Activated CD8-positive, alpha-beta memory T cell treated with anti-CD3 and anti-CD28 coated beads for 1 hour (primary cell): ENCODE measurements around the gene DACT2.
"Not testable (repeated sequence)": the region's sequence is repeated elsewhere in the genome, so short reads cannot be mapped to it uniquely, and the experiment has no call there.

Experiments
- DNase-seq, 2 donors: peaks; one replicate each; pipeline ENCODE4 v3.0.0-alpha.2; 2020; ENCODE audit warnings: low read depth in 1 of 2; ENCODE audit errors: extremely low read depth in 1 of 2

The DACT2 gene

GRCh38 chr6:168269455-168270243, 49.9 kb downstream of the DACT2 start:
- no peak for DNase-seq

DNA sequence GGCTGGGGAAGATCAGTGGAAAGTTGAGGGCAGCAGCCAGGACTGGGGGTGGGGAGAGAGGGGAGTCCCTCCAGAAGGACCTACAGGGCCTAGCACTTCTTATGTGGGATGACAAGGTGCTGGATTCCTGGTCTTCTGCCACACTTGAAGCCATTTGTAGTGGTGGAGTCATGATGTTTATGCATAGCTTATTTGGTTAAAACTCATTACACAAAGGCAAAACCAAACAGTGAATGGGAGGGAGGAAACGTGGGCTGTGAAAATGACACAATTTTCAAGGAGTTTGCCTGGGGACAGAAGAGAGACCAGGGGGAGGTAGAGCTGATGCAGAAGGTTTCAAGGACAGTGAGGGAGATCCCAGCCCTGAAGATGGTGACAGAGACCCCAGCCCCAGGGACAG, 50.8 kb downstream of the DACT2 start:
- DNase-seq = no peak

DNA sequence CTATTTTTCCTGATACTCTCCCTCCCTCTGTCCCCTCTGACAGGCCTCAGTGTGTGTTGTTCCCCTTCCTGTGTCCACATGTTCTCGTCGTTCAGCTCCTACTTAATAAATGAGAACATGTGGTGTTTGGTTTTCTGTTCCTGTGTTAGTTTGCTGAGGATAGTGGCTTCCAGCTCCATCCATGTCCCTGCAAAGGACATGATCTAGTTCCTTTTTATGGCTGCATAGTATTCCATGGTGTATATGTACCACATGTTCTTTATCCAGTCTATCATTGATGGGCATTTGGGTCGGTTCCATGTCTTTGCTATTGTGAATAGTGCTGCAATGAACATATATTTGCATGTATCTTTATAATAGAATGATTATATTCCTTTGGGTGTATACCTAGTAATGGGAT, 51.8 kb downstream of the DACT2 start:
- not testable (repeated sequence) for DNase-seq

- no peak for DNase-seq
Observed at GRCh38 chr6:168265827-168266815, 53.5 kb downstream of the DACT2 start.

DNA sequence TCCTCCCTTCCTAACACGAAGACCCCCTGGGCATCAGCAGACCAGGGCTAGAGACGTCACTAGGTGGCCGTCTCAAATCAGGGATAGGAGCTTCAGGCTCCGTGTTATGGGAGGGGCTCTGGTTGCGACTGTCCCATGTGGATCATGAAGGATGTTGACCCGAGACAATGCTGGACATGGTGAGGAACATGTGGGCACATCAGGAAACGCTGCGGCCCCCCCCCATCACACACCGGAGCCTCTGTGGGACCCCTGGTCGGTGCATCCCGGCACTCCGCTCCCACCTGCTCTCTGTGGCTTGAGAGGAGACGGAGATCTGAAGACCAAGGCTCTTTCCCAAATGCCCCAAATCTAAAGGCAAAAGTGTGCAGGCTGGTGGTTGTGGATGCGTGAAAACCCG, 54.2 kb downstream of the DACT2 start:
- DNase-seq = no peak

DNA sequence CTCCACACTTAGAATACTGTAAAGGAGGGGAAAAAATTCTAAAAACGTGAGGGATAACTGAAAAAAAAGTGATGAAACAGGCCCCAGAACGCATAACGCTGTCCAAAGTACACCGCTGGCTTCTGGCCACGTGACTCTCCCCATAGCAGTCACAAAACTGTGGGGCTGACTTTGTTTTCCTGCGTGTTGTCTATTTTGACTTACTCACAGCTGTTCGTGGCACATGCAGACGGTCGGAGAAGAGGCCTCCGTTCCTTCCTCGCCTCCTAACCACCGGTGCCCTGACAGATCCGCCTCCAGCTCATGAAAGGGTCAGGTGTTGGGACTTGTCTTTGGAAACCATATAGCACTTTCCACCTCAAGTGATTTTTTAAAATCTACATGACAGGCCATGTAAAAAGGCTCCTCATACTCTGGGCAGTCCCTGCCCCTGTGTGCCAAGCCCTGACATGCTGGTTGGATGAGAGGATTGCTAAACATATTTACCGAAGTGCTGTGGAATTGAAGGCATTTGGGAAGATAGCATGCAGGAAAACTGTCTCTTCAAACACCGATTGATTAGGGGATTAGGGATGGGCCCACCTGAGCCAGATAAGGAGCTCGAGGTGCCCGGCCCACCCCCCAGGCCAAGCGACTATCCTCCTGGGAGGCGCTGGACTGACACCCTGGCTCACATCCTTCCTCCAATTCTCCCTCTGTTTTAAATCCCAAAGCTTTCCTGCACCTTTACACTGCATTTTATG, 54.8 kb downstream of the DACT2 start:
- DNase-seq = no peak

DNA sequence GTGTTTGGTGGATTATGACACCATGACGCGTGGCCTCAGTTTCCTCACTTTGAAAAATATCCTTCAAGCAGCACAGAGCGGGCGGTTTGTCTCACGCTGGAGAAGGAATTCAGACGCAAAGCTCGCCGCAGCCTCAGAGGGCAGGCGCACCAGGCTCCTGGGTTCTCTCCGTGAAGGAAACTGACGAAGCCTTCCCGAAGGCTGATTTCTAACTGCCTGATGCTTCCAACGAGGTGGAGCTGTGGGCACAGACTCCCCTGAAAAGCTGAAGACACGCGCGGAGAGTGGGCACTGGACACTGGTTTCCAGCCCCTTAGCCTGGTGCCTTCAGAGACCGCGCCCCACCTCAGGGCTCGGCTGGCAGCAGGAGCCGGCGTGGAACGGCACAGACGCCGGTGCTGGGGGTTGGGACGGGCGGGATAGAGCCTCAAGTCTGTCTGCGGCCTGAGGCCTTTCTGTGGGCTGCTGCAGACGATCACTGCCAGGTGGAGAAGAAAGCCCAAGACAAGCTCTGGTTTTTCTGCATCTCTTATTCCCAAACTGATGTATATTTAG, 56.1 kb downstream of the DACT2 start:
- no peak for DNase-seq

- no peak for DNase-seq
Observed at GRCh38 chr6:168261234-168261633, 58.3 kb downstream of the DACT2 start.

DNA sequence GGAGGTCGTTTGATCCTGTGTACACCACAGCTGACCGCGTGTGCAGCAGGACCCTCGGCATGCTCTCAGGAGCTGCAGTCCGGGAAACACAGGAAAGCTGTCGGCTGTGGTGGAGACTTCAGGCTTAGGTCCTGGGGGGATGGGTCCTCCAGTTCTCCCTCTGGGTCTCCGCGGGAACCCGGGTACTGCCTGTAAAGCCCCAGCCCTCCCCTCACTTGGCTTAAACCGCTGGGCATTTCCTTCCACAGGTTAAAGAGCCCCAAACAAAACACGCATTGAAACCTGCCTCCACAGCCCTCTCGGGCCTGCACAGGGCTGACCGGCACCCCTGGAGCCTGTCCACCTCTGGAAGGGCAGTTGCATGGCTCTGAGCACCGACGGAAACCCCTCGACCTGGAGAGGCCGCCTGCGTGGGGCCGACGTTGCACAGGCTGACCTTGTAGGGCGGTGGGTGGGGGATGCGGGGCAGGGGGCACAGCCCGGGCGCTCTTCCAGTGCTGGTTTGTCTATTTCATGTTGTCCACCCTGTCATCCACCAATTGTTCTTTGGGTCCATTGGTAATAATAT, 59.1 kb downstream of the DACT2 start:
- DNase-seq = no peak

DNA sequence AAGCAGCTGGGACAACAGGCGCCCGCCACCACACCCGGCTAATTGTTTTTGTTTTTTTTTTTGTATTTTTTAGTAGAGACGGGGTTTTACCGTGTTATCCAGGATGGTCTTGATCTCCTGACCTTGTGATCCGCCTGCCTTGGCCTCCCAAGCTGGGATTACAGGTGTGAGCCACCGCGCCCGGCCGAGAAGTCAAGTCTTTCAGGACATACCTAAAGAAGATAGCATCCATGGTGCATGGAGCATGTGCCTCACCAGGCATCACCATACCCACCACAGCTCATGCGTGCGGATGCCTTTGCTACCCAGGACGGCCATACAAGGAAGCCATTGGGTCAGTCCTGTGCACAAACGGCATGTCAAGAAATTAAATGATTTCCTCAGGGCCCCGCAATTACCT, 60.8 kb downstream of the DACT2 start:
- no peak for DNase-seq

- no peak for DNase-seq
Observed at GRCh38 chr6:168256940-168257339, 62.6 kb downstream of the DACT2 start.
